Stimulated activated CD8-positive, alpha-beta memory T cell treated with anti-CD3 and anti-CD28 coated beads, Interleukin-2, amount 100 ng/mL, for 48 hours (primary cell): ENCODE results near the gene IL17A.

ENCODE experiments used
- DNase-seq, 2 donors: peaks; one replicate each; pipeline ENCODE4 v3.0.0-alpha.2; 2020; ENCODE audit warnings: low read depth in 2 of 2

Gene IL17A

DNA sequence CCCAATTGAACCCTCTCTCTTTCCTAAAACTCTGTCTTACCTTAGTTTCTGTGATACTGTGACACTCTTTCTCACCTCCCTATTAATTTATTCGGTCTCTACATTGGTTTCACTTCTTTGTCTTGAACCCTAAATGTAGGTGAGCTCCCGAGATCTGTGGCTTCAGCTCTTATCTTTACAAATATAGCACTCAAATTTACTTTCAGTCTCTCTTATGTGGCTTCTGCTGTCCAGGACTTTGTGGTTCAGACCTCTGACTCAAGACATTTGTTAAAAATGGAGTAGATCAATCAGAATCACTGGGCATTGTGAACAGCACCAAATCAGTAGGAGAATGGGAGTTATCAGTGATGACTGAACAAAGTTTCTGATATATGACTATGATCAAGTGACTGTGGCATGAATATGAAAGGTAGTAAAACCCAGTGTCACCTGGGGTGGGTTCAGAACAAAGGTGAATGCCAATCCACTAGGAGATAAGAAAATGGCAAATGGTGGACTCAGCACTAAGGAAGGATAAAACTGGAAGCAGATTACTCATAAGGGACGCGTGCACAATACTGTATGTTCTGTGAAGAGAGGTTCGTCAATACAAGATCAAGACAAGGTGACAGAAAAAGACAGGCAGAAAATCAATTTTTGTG lies 30.9 kb downstream of the IL17A start:
- DNase-seq: no peak

- no peak for DNase-seq
Measured at GRCh38 chr6:52217761-52218160, 31.6 kb downstream of the IL17A start.

- DNase-seq: peak; percentile 28 to 36
Measured at GRCh38 chr6:52221302-52221701, 35.1 kb downstream of the IL17A start.

DNA sequence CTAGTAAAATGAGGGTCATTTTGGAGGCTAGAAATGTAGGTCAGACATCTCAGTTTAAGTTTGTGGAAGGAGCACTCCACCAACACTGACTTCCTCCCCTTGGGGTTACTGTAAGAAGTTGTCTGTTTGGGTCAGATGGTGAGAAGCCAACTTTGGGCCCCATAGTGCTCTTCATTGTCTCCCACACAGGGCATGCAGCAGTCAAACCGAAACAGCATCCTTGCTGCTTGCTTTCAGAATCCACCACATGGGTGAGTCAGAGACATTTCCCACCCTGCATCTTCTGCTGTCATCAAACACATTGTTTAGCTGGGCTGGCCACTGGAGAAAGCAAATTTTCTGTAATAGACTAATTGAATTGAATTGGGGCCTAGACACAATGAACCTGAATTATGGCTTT lies 41.3 kb downstream of the IL17A start:
- peak; percentile 51 to 57 for DNase-seq

GRCh38 chr6:52230685-52231084 lies 44.5 kb downstream of the IL17A start:
- DNase-seq: no peak

DNA sequence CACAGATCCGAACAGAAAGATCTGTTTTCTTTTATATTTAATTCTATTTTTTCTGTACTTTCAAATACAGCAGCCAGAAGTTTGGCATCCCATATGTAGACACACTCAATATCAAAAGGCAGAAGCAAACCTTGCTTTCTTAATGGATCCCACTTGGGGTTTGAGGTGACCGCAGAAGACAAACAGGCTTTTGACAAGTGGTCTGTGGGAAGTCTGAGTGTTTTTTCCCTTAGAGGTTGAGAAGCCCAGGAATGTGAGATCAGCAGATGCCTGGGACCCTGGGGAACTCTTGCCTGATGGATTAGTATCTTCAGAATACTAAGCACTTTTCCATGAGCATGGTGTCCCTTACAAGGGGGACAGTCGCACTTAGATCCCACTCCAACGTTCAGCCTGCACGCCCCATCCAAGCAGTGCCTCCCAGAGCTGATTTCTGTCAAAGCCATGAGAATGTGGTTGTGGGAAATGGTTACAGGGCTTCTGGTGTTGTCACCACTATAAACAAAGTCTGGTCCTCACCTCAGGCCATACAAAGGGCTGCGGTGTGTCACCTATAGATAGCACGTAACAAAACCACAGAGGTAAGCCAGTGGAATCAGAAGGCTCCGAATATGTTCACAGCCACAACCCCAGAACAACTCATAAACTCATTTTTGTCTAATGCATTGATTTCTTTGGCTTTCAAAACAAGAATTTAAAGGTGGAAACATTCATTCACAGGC lies 45.4 kb downstream of the IL17A start:
- DNase-seq: peak; percentile 21 to 30

DNA sequence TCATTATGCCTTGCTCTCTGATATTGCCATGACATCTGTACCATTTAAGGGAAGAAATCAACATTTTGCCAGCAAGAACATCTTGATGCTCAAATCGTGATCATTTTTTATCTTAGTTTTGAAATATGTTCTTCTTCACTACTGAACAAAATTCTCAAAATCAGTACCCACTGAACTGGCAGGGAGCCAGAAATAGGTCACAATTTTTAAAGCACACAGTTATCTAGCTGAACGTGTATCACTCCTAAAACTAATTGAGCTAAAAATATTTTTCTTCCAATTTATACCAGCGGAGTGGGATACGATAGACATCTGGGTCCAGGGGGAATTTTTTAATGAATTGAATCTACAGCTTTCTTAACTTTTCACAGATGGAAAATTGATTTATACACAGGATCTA lies 46.8 kb downstream of the IL17A start:
- DNase-seq: no peak

DNA sequence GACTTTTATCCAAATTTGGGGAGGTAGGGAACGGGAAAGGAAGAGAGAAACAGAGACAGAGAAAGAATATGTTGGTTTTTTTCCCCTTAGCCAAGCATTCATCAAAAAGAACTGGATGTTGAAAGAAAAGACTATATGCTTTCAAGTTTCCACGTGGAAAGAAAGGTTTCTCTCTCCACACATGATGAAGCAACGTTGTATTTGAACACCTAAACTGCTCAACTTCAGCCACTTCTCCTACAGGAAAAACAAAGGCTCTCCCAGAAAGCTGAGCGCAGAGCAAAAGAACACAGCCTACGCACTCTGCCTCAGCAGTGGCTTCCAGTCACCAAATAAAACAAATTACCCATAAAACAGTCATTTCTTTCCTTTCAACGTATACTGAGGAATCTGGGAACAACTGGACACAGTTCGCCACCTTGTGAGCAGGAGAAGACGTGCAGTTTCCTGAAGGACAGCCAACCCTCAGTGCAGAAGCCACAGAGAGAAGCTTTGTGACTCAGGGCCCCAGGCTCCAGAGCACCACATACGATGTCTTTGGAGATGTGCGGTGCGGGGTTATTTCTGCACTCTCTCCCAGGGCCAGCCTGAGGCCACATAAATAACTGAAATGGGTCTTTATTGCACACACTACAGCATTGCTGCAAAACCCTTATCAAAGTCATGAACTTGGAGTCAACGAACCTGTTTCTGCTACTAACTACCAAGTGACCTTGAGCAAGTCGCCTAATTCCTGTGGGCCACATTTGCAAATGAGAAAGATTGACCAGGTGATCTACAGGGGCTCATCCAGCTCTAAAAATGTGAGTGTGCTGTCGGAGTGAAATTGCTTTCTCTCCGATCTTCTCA lies 48.0 kb downstream of the IL17A start:
- peak in 1 of 2 donors; percentile 5 for DNase-seq
